Measurements from ENCODE around the gene OPCML.

The OPCML gene

GRCh38 chr11:132648851-132649250 is 883.5 kb downstream of the OPCML start:
- Histone ChIP-seq H3K4me3 (no peak overlapping the region), H3K27ac (no peak overlapping the region)

- Histone ChIP-seq H3K4me3 (no peak overlapping the region), H3K27ac (no peak overlapping the region)
Observed at GRCh38 chr11:132646890-132647289, 885.4 kb downstream of the OPCML start.

GRCh38 chr11:132644520-132645239 is 887.6 kb downstream of the OPCML start:
- no peak overlapping the region for H3K27ac ChIP-seq
- H3K4me3 ChIP-seq, result no peak overlapping the region

- Histone ChIP-seq H3K4me3 (no peak overlapping the region), H3K27ac (no peak overlapping the region)
Observed at GRCh38 chr11:132643239-132643638, 889.1 kb downstream of the OPCML start.

- Histone ChIP-seq H3K4me3 (no peak overlapping the region), H3K27ac (no peak overlapping the region)
Observed at GRCh38 chr11:132640952-132641351, 891.3 kb downstream of the OPCML start.

- Histone ChIP-seq H3K4me3 (no peak overlapping the region), H3K27ac (no peak overlapping the region)
Observed at GRCh38 chr11:132639986-132640385, 892.3 kb downstream of the OPCML start.

- Histone ChIP-seq H3K4me3 (no peak overlapping the region), H3K27ac (no peak overlapping the region)
Observed at GRCh38 chr11:132639403-132639802, 892.9 kb downstream of the OPCML start.

GRCh38 chr11:132638423-132638822 is 893.9 kb downstream of the OPCML start:
- no peak overlapping the region for H3K27ac ChIP-seq

GRCh38 chr11:132636523-132636922 is 895.8 kb downstream of the OPCML start:
- no peak overlapping the region for H3K4me3 ChIP-seq

More at GRCh38 chr11:132638423-132638822, 893.9 kb downstream of the OPCML start:
- no peak overlapping the region for H3K4me3 ChIP-seq

GRCh38 chr11:132632641-132633124 is 899.6 kb downstream of the OPCML start:
- no peak overlapping the region for H3K27ac ChIP-seq

More at GRCh38 chr11:132636523-132636922, 895.8 kb downstream of the OPCML start:
- no peak overlapping the region for H3K27ac ChIP-seq

GRCh38 chr11:132631989-132632388 is 900.3 kb downstream of the OPCML start:
- Histone ChIP-seq H3K4me3 (no peak overlapping the region), H3K27ac (no peak overlapping the region)

More at GRCh38 chr11:132632641-132633124, 899.6 kb downstream of the OPCML start:
- H3K4me3 ChIP-seq, result no peak overlapping the region

GRCh38 chr11:132627981-132628380 is 904.3 kb downstream of the OPCML start:
- H3K27ac ChIP-seq, result no peak overlapping the region
- H3K4me3 ChIP-seq, result no peak overlapping the region

- H3K4me3 ChIP-seq, result no peak overlapping the region
- H3K27ac ChIP-seq, result no peak overlapping the region
Observed at GRCh38 chr11:132626446-132626845, 905.9 kb downstream of the OPCML start.

- no peak overlapping the region for H3K27ac ChIP-seq
- H3K4me3 ChIP-seq, result no peak overlapping the region
Observed at GRCh38 chr11:132623511-132623910, 908.8 kb downstream of the OPCML start.

GRCh38 chr11:132621976-132622580 is 910.2 kb downstream of the OPCML start:
- no peak overlapping the region for H3K27ac ChIP-seq
- no peak overlapping the region for H3K4me3 ChIP-seq

- no peak overlapping the region for H3K27ac ChIP-seq
- H3K4me3 ChIP-seq, result no peak overlapping the region
Observed at GRCh38 chr11:132620423-132620822, 911.9 kb downstream of the OPCML start.

GRCh38 chr11:132610791-132611190 is 921.5 kb downstream of the OPCML start:
- Histone ChIP-seq H3K27ac (no peak overlapping the region), H3K4me3 (no peak overlapping the region)

GRCh38 chr11:132610216-132610615 is 922.1 kb downstream of the OPCML start:
- Histone ChIP-seq H3K27ac (no peak overlapping the region), H3K4me3 (no peak overlapping the region)

- Histone ChIP-seq H3K4me3 (no peak overlapping the region), H3K27ac (no peak overlapping the region)
Observed at GRCh38 chr11:132607575-132607974, 924.7 kb downstream of the OPCML start.

- Histone ChIP-seq H3K4me3 (no peak overlapping the region), H3K27ac (no peak overlapping the region)
Observed at GRCh38 chr11:132605825-132606570, 926.3 kb downstream of the OPCML start.

- Histone ChIP-seq H3K4me3 (no peak overlapping the region), H3K27ac (no peak overlapping the region)
Observed at GRCh38 chr11:132604431-132604830, 927.9 kb downstream of the OPCML start.

Data from skin epidermis (tissue), 12 donors.